PFSK-1 (cell line): Measurements from ENCODE around the gene CARMIL1.

ENCODE experiments used
- FOXP2 ChIP-seq: optimal IDR thresholded peaks from 2 replicates; pipeline ENCODE3; 2011; ENCODE audit warnings: borderline replicate concordance, control low read depth, inconsistent platforms; ENCODE audit not compliant: insufficient read depth; ENCODE audit errors: extremely low read length, extremely low read depth
- POLR2AphosphoS5 ChIP-seq: IDR thresholded peaks from 2 replicates; pipeline ENCODE4 v1.6.1; 2012; ENCODE audit warnings: low read depth, mild to moderate bottlenecking, control low read depth, low read length, moderate library complexity
- REST ChIP-seq, 2 experiments: IDR thresholded peaks; 2 replicates each; pipeline versions ENCODE4 v1.6.1 to v1.8.0; 2011 to 2012; ENCODE audit warnings: low read depth in 2 of 2, low read length in 2 of 2, control low read depth in 1 of 2, inconsistent platforms in 1 of 2, mild to moderate bottlenecking in 1 of 2, moderate library complexity in 1 of 2; ENCODE audit not compliant: insufficient read depth in 1 of 2
- SIN3A ChIP-seq: IDR thresholded peaks from 2 replicates; pipeline ENCODE4 v1.6.1; 2012; ENCODE audit warnings: mild to moderate bottlenecking, low read length, moderate library complexity, borderline replicate concordance; ENCODE audit not compliant: insufficient read depth
- TAF1 ChIP-seq: IDR thresholded peaks from 2 replicates; pipeline ENCODE4 v1.6.1; 2012; ENCODE audit warnings: low read length, control low read depth, borderline replicate concordance; ENCODE audit not compliant: insufficient read depth

Gene CARMIL1

GRCh38 chr6:25603251-25603650, 324.1 kb downstream of the CARMIL1 start:
- no peak for TF ChIP-seq FOXP2
- no peak for TF ChIP-seq REST (IDR thresholded peaks at IDR 0.05; ENCODE audit: insufficient read depth in 1 of 2, low read depth in 2 of 2, low read length in 2 of 2)
- TF ChIP-seq SIN3A = no peak
- no peak for TF ChIP-seq TAF1
- TF ChIP-seq POLR2AphosphoS5 = no peak

GRCh38 chr6:25606151-25606550, 327.0 kb downstream of the CARMIL1 start:
- TF ChIP-seq POLR2AphosphoS5 = no peak
- no peak for TF ChIP-seq FOXP2
- TF ChIP-seq TAF1 = no peak
- TF ChIP-seq SIN3A = no peak
- TF ChIP-seq REST (IDR thresholded peaks at IDR 0.05; ENCODE audit: insufficient read depth in 1 of 2, low read depth in 2 of 2, low read length in 2 of 2) = no peak

GRCh38 chr6:25608558-25609174, 329.5 kb downstream of the CARMIL1 start:
- no peak for TF ChIP-seq POLR2AphosphoS5
- no peak for TF ChIP-seq REST (IDR thresholded peaks at IDR 0.05; ENCODE audit: insufficient read depth in 1 of 2, low read depth in 2 of 2, low read length in 2 of 2)
- TF ChIP-seq TAF1 = no peak
- no peak for TF ChIP-seq SIN3A
- no peak for TF ChIP-seq FOXP2

GRCh38 chr6:25612666-25613065, 333.5 kb downstream of the CARMIL1 start:
- no peak for TF ChIP-seq TAF1
- TF ChIP-seq REST (IDR thresholded peaks at IDR 0.05; ENCODE audit: insufficient read depth in 1 of 2, low read depth in 2 of 2, low read length in 2 of 2) = no peak
- TF ChIP-seq SIN3A = no peak
- no peak for TF ChIP-seq FOXP2
- no peak for TF ChIP-seq POLR2AphosphoS5
